GM18519 (cell line): ENCODE data around the gene AFF3.

Experiments used
- ATAC-seq: cut with Tn5 transposase; IDR thresholded peaks from one replicate; pipeline ENCODE4 v1.9.1; 2021; ENCODE audit warnings: mild to moderate bottlenecking, moderate library complexity; ENCODE audit not compliant: unreplicated experiment, low FRiP score

AFF3 gene

GRCh38 chr2:100046961-100047947 is 95.1 kb downstream of the AFF3 start:
- no peak for ATAC-seq

GRCh38 chr2:100045000-100045399 is 97.4 kb downstream of the AFF3 start:
- no peak for ATAC-seq

GRCh38 chr2:100043891-100044255 is 98.5 kb downstream of the AFF3 start:
- no peak for ATAC-seq

GRCh38 chr2:100043081-100043890 is 99.1 kb downstream of the AFF3 start:
- ATAC-seq = no peak

- no peak for ATAC-seq
These were observed 99.8 kb downstream of the AFF3 start for GRCh38 chr2:100042562-100042961.

- no peak for ATAC-seq
These were observed 100.4 kb downstream of the AFF3 start for GRCh38 chr2:100041946-100042345.

- ATAC-seq = no peak
These were observed 101.0 kb downstream of the AFF3 start for GRCh38 chr2:100041385-100041784.

GRCh38 chr2:100040906-100041305 is 101.5 kb downstream of the AFF3 start:
- ATAC-seq = no peak

- no peak for ATAC-seq
These were observed 103.0 kb downstream of the AFF3 start for GRCh38 chr2:100039291-100039980.

GRCh38 chr2:100038011-100038410 is 104.4 kb downstream of the AFF3 start:
- ATAC-seq = no peak

- ATAC-seq = no peak
These were observed 105.6 kb downstream of the AFF3 start for GRCh38 chr2:100036793-100037192.

GRCh38 chr2:100036026-100036425 is 106.4 kb downstream of the AFF3 start:
- ATAC-seq = no peak

- no peak for ATAC-seq
These were observed 108.0 kb downstream of the AFF3 start for GRCh38 chr2:100034431-100034830.

- no peak for ATAC-seq
These were observed 108.4 kb downstream of the AFF3 start for GRCh38 chr2:100033976-100034375.

- no peak for ATAC-seq
These were observed 110.8 kb downstream of the AFF3 start for GRCh38 chr2:100031604-100032003.

- no peak for ATAC-seq
These were observed 112.9 kb downstream of the AFF3 start for GRCh38 chr2:100029460-100029859.

- no peak for ATAC-seq
These were observed 120.5 kb downstream of the AFF3 start for GRCh38 chr2:100021791-100022340.

GRCh38 chr2:100019499-100019898 is 122.9 kb downstream of the AFF3 start:
- ATAC-seq = no peak

- no peak for ATAC-seq
These were observed 123.8 kb downstream of the AFF3 start for GRCh38 chr2:100018341-100019193.

GRCh38 chr2:100017633-100018032 is 124.8 kb downstream of the AFF3 start:
- ATAC-seq = no peak
